ENCODE measurements around the gene ARMC3.

GRCh38 chr10:23046027-23046426 is 118.2 kb downstream of the ARMC3 start:
- no peak for TF ChIP-seq CTCF (IDR thresholded peaks at IDR 0.05)
- TF ChIP-seq CBFB (CRISPR knock-in tag; IDR thresholded peaks at IDR 0.05; ENCODE audit: low read depth) = no peak
- no peak for TF ChIP-seq PRRX2 (CRISPR knock-in tag; IDR thresholded peaks at IDR 0.05)
- no peak for TF ChIP-seq SP1 (CRISPR knock-in tag; conservative IDR thresholded peaks at IDR 0.05)
